HepG2 (cell line): ENCODE measurements around the gene RETN. TPM values are rescaled to one million over a fixed set of nuclear protein-coding genes. Genes with fewer than 3 reads are reported as not detected.

Experiments
- ATAC-seq: fragments of 200-7000 bp; cut with Tn5 transposase; 3 replicates; pipeline ENCODE4 v1.9.1; 2020; ENCODE audit warnings: mild to moderate bottlenecking, moderate library complexity
- BruUV-seq: library from RNA; stranded (reverse); fragments of 400-500 nt; replicated peaks from 2 replicates; lab custom pipeline; 2021; lab: Mats Ljungman, UMichigan
- CTCF ChIA-PET: fragments of 300-600 bp; formaldehyde crosslinking; extraction: SDS; loops from one replicate; lab custom pipeline; 2021; ENCODE audit warnings: low total read pairs, inconsistent platforms, low intra/inter-chr PET ratio; lab: Yijun Ruan, JAX
- POLR2A ChIA-PET: fragments of 350-600 bp; sonication (Branson Sonifier 250); formaldehyde crosslinking; loops from one replicate; lab custom pipeline; 2020; ENCODE audit warnings: antibody characterized with exemption, inconsistent platforms; lab: Yijun Ruan, JAX
- DNase-seq: peaks from one replicate; pipeline ENCODE4 v3.0.0-alpha.2; 2015; ENCODE audit warnings: low spot score
- FAIRE-seq: peaks from 3 replicates; lab custom pipeline; 2011; peaks lifted over from hg19 to GRCh38; lab: Jason Lieb, UNC
- H2AFZ ChIP-seq: one replicate; pipeline ENCODE4 v1.6.1; 2011; ENCODE audit warnings: low read length, inconsistent platforms
- H3K27ac ChIP-seq: fragments of 300-600 bp; 3 replicates; pipeline ENCODE4 v1.8.0; 2011; ENCODE audit warnings: mixed run types, mild to moderate bottlenecking, mixed read lengths, low read length, inconsistent platforms; ENCODE audit not compliant: insufficient read depth; ENCODE audit errors: extremely low read length
- H3K27me3 ChIP-seq, 2 experiments: fragments of 200-600 bp in 1 of 2; 2 replicates in 1 of 2; 3 replicates in 1 of 2; pipeline versions ENCODE4 v1.6.0 to v1.8.0; 2011; ENCODE audit warnings: low read length in 2 of 2, mild to moderate bottlenecking in 2 of 2, moderate library complexity in 2 of 2, inconsistent platforms in 1 of 2; ENCODE audit not compliant: insufficient read depth in 2 of 2, control insufficient read depth in 1 of 2
- H3K36me3 ChIP-seq, 2 experiments: fragments of 200-600 bp in 1 of 2; replicated peaks in 1 of 2; 2 replicates in 1 of 2; 3 replicates in 1 of 2; pipeline versions ENCODE4 v1.5.1 to v1.8.0; 2011; ENCODE audit warnings: low read length in 2 of 2, inconsistent platforms in 1 of 2; ENCODE audit not compliant: insufficient read depth in 2 of 2, control insufficient read depth in 1 of 2
- H3K4me1 ChIP-seq: 2 replicates; pipeline ENCODE4 v1.5.1; 2012; ENCODE audit warnings: low read length, inconsistent platforms; ENCODE audit not compliant: insufficient read depth
- H3K4me2 ChIP-seq: 2 replicates; pipeline ENCODE4 v1.6.0; 2011; ENCODE audit warnings: low read depth, low read length, inconsistent platforms
- H3K4me3 ChIP-seq, 3 experiments: fragments of 200-600 bp in 1 of 3; sonication (generic), shearing (Covaris generic) in 1 of 3; replicated peaks in 1 of 3; 2 replicates each; pipeline ENCODE4 v1.5.1; 2011 to 2016; ENCODE audit warnings: low read length in 3 of 3, inconsistent platforms in 2 of 3, low read depth in 2 of 3, mild to moderate bottlenecking in 2 of 3, control low read depth in 1 of 3, mixed read lengths in 1 of 3; ENCODE audit not compliant: insufficient read depth in 1 of 3
- H3K79me2 ChIP-seq: one replicate; pipeline ENCODE4 v1.6.1; 2011; ENCODE audit warnings: low read length, inconsistent platforms; ENCODE audit not compliant: insufficient read depth
- H3K9ac ChIP-seq: 2 replicates; pipeline ENCODE4 v1.6.0; 2011; ENCODE audit warnings: mild to moderate bottlenecking, low read depth, low read length, inconsistent platforms; ENCODE audit not compliant: insufficient read depth
- H3K9me3 ChIP-seq: 2 replicates; pipeline ENCODE4 v1.5.1; 2012; ENCODE audit warnings: mild to moderate bottlenecking, low read length
- H4K20me1 ChIP-seq: 2 replicates; pipeline ENCODE4 v1.6.0; 2011; ENCODE audit warnings: inconsistent platforms, mild to moderate bottlenecking, low read length, moderate library complexity; ENCODE audit not compliant: insufficient read depth
- CREB1 ChIP-seq, 2 experiments: fragments of 450-650 bp in 1 of 2; IDR thresholded peaks; 2 replicates each; pipeline ENCODE4 v1.6.1; 2016 to 2017; ENCODE audit warnings: control low read depth in 1 of 2, mild to moderate bottlenecking in 1 of 2, missing compliant biosample characterization in 1 of 2, missing genetic modification characterization in 1 of 2
- CTCF ChIP-seq: sonication (generic); formaldehyde crosslinking; IDR thresholded peaks from 2 replicates; pipeline ENCODE4 v1.5.0; 2020; ENCODE audit warnings: mild to moderate bottlenecking, missing genetic modification reagents, moderate library complexity
- GABPA ChIP-seq, 2 experiments: IDR thresholded peaks; 2 replicates each; pipeline ENCODE4 v1.6.1; 2011 to 2016; ENCODE audit warnings: low read depth in 2 of 2, low read length in 1 of 2, missing biosample characterization in 1 of 2, missing genetic modification characterization in 1 of 2
- HNRNPK ChIP-seq: fragments of 200-400 bp; formaldehyde crosslinking; IDR thresholded peaks from 2 replicates; pipeline ENCODE4 v1.6.1; 2018; ENCODE audit warnings: low read length, low read depth, moderate library complexity, mild to moderate bottlenecking; ENCODE audit not compliant: poor library complexity, severe bottlenecking
- JDP2 ChIP-seq: sonication (generic); formaldehyde crosslinking; IDR thresholded peaks from 2 replicates; pipeline ENCODE4 v1.8.1; 2022; ENCODE audit warnings: missing genetic modification reagents, borderline replicate concordance
- KAT8 ChIP-seq: IDR thresholded peaks from 2 replicates; pipeline ENCODE4 v1.6.1; 2016; ENCODE audit warnings: missing genetic modification reagents, missing compliant biosample characterization
- MXD3 ChIP-seq: IDR thresholded peaks from 2 replicates; pipeline ENCODE4 v1.6.1; 2016; ENCODE audit warnings: mild to moderate bottlenecking, missing biosample characterization, missing genetic modification reagents
- NFE2 ChIP-seq: sonication (generic); formaldehyde crosslinking; IDR thresholded peaks from 2 replicates; pipeline ENCODE4 v1.4.0; 2020; ENCODE audit warnings: missing genetic modification reagents
- NR2F1 ChIP-seq, 2 experiments: fragments of 450-650 bp in 1 of 2; formaldehyde crosslinking in 1 of 2; IDR thresholded peaks; 2 replicates each; pipeline versions ENCODE4 v1.5.0 to v1.6.1; 2016 to 2020; ENCODE audit warnings: mild to moderate bottlenecking in 1 of 2, missing compliant biosample characterization in 1 of 2, missing genetic modification reagents in 1 of 2, moderate library complexity in 1 of 2
- RBFOX2 ChIP-seq: fragments of 200-400 bp; formaldehyde crosslinking; IDR thresholded peaks from 2 replicates; pipeline ENCODE4 v1.6.1; 2017; ENCODE audit warnings: low read depth, mild to moderate bottlenecking, low read length
- SNAPC4 ChIP-seq: sonication (generic); formaldehyde crosslinking; IDR thresholded peaks from 2 replicates; pipeline ENCODE4 v1.4.0; 2020; ENCODE audit warnings: mild to moderate bottlenecking, missing genetic modification reagents
- WIZ ChIP-seq: sonication (generic); formaldehyde crosslinking; IDR thresholded peaks from 2 replicates; pipeline ENCODE4 v1.5.1; 2020; ENCODE audit warnings: mild to moderate bottlenecking, missing genetic modification reagents
- ZBTB42 ChIP-seq: sonication (generic); formaldehyde crosslinking; IDR thresholded peaks from 2 replicates; pipeline ENCODE4 v1.5.0; 2020; ENCODE audit warnings: mild to moderate bottlenecking, missing genetic modification reagents
- ZFAT ChIP-seq: sonication (generic); formaldehyde crosslinking; conservative IDR thresholded peaks from 2 replicates; pipeline ENCODE4 v1.8.1; 2023; ENCODE audit warnings: missing genetic modification reagents, inconsistent platforms
- ZIK1 ChIP-seq: sonication (generic); formaldehyde crosslinking; IDR thresholded peaks from 2 replicates; pipeline ENCODE4 v1.5.0; 2020; ENCODE audit warnings: mild to moderate bottlenecking, low read depth, missing genetic modification reagents, borderline replicate concordance
- ZNF569 ChIP-seq: sonication (generic); formaldehyde crosslinking; IDR thresholded peaks from 2 replicates; pipeline ENCODE4 v1.5.0; 2020; ENCODE audit warnings: mild to moderate bottlenecking, missing genetic modification reagents, moderate library complexity, borderline replicate concordance
- ZNF605 ChIP-seq: sonication (generic); formaldehyde crosslinking; IDR thresholded peaks from 2 replicates; pipeline ENCODE4 v1.8.0; 2022; ENCODE audit warnings: mild to moderate bottlenecking, missing genetic modification reagents
- WGBS: methylation state at CpG from one replicate; pipeline ENCODE4 v1.1.6; 2017; ENCODE audit warnings: low lambda C conversion rate; 5-methylcytosine and 5-hydroxymethylcytosine counted together
- in situ Hi-C: cut with HindIII; loops from 2 replicates; pipeline ENCODE4 v1.10.0; 2017; ENCODE audit warnings: low pct_unique_long_range_greater_than_20kb; ENCODE audit not compliant: extremely low pct_ligation_motif_present
- intact Hi-C: fragments of 100-400 bp; cut with micrococcal nuclease; formaldehyde crosslinking; loops from one replicate; pipeline ENCODE4 v1.10.0; 2022; ENCODE audit not compliant: unreplicated experiment
- polyA plus RNA-seq, 8 experiments: library from polyadenylated mRNA; depleted of rRNA in 3 of 8; stranded (reverse) in 7 of 8; unstranded in 1 of 8; fragments of >200 nt; fragmentation: Illumina TruSeq in 4 of 8; extraction: Trizol in 4 of 8; gene quantifications; 2 replicates each; pipeline versions ENCODE4 v1.2.1 to v1.2.3, GENCODE V29; 2011 to 2016; ENCODE audit warnings: low read depth in 4 of 8, missing spikeins in 1 of 8, mixed read lengths in 1 of 8; ENCODE audit not compliant: insufficient read depth in 1 of 8
- total RNA-seq, 5 experiments: library from RNA; depleted of rRNA; stranded (reverse); fragments of >200 nt; fragmentation: Illumina TruSeq; extraction: Trizol; gene quantifications; 2 replicates each; pipeline ENCODE4 v1.2.3, GENCODE V29; 2016; ENCODE audit warnings: low read depth in 1 of 5

Gene RETN
- total and polyA plus RNA-seq, 2 of the 13 experiments (the other 11 are each of a cell fraction or from before 2014, with no cell fraction given), result not detected

- in situ Hi-C loops, result no loop called here
- TF ChIP-seq JDP2 (CRISPR knock-in tag), result no peak
- TF ChIP-seq SNAPC4 (CRISPR knock-in tag), result no peak
- no peak for TF ChIP-seq HNRNPK
- no peak for TF ChIP-seq MXD3
- TF ChIP-seq GABPA (IDR thresholded peaks at IDR 0.05; ENCODE audit: low read depth, low read length), result no peak
- TF ChIP-seq GABPA (CRISPR knock-in tag; IDR thresholded peaks at IDR 0.05; ENCODE audit: low read depth), result no peak
- peak; percentile 62; the same call in 1 of the 2 replicates for TF ChIP-seq CREB1 (IDR thresholded peaks at IDR 0.05)
- TF ChIP-seq CREB1 (CRISPR knock-in tag; IDR thresholded peaks at IDR 0.05), result no peak
- no peak for TF ChIP-seq KAT8 (CRISPR knock-in tag)
- no peak for TF ChIP-seq ZIK1 (CRISPR knock-in tag)
- no peak for TF ChIP-seq WIZ
- no peak for TF ChIP-seq ZNF605
- no peak for TF ChIP-seq ZFAT
- no peak for TF ChIP-seq NR2F1 (CRISPR knock-in tag; IDR thresholded peaks at IDR 0.05)
- no peak for TF ChIP-seq RBFOX2
- no peak for TF ChIP-seq ZBTB42 (CRISPR knock-in tag)
- no peak for TF ChIP-seq NFE2
- TF ChIP-seq CTCF (CRISPR knock-in tag), result peak; percentile 35
- TF ChIP-seq ZNF569 (CRISPR knock-in tag), result no peak
Measured at GRCh38 chr19:7677669-7678311, 8.9 kb downstream of the RETN start.

More at GRCh38 chr19:7677669-7678311, 8.9 kb downstream of the RETN start:
- 0 out of 5 replicates have a peak, but pooled peaks cover 0 to 2% of the 10 kb centered on the region in 2 experiments for H3K36me3 ChIP-seq
- CTCF ChIA-PET, result interaction anchor here (1.3 kb wide), 1 partner anchor 26 kb away, joined by 7 read pairs; no protein-coding TSS in a partner anchor
- BruUV-seq, result no TSS peak
- FAIRE-seq, result no peak
- no peak overlapping the region for H3K4me3 ChIP-seq
- peaks cover 5% of the 10 kb centered on the region for H3K79me2 ChIP-seq
- no peak overlapping the region for H3K27ac ChIP-seq
- POLR2A ChIA-PET, result no interaction called here
- DNase-seq, result peak; percentile 18
- H3K4me2 ChIP-seq, result no peak overlapping the region
- 37% methylated on average over 10 of the region's 12 CpGs for WGBS
- H4K20me1 ChIP-seq, result no peaks in the 10 kb centered on the region
- no peak overlapping the region for H3K9ac ChIP-seq
- intact Hi-C loops, result no loop called here
- peaks cover 36% of the 10 kb centered on the region for H3K4me1 ChIP-seq
- H3K9me3 ChIP-seq, result no peaks in the 10 kb centered on the region
- no peak overlapping the region for H2AFZ ChIP-seq
- ATAC-seq, result peak; percentile 66
- H3K27me3 ChIP-seq, result peaks cover 3 to 20% of the 10 kb centered on the region in 2 experiments; a peak in 2 of 5 replicates
